Nucleus accumbens (tissue), 56 donors: ENCODE measurements around the gene COTL1.
A peak's percentile ranks its signal among the peaks of the same experiment; 100 is the strongest.

ENCODE experiments used
- DNase-seq, 56 donors: peaks; one replicate each; lab custom pipeline; 2025; lab: John Stamatoyannopoulos, UW

The COTL1 gene

DNA sequence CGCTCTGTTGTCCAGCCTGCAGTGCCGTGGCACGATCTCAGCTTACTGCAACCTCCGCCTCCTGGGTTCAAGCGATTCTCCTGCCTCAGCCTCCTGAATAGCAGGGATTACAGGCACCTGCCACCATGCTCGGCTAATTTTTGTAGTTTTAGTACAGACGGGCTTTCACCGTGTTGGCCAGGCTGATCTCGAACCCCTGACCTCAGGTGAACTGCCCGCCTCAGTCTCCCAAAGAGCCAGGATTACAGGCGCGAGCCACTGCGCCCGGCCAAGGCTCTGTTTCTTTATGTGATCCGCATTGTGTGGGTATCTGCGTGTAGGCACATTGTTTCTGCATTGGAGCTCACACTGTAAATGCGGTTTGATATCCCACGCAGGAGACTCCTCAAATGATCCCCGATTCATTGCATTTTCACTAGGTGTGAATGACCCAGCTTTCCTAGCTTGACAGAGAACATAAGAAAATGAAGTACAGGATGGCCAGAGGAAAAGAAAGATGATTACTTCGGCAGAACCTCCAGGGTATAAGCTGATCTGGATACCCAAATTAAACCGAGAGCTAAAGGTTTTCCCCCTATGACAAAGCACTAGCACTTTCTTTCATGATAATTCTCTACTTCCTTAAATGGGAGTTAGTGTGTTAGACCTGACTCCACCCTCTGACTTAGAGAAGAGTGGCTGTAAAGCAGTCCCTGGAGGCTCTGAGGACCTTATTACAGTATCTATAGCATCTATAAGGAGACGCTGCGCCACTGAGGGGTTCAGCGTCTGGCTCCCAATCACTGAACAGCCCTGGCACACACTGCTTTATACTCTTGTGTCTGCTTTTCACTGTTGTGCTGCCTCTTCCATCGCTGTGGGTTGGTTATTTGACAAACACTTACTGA is 17.3 kb downstream of the COTL1 start:
- DNase-seq, result no peak

DNA sequence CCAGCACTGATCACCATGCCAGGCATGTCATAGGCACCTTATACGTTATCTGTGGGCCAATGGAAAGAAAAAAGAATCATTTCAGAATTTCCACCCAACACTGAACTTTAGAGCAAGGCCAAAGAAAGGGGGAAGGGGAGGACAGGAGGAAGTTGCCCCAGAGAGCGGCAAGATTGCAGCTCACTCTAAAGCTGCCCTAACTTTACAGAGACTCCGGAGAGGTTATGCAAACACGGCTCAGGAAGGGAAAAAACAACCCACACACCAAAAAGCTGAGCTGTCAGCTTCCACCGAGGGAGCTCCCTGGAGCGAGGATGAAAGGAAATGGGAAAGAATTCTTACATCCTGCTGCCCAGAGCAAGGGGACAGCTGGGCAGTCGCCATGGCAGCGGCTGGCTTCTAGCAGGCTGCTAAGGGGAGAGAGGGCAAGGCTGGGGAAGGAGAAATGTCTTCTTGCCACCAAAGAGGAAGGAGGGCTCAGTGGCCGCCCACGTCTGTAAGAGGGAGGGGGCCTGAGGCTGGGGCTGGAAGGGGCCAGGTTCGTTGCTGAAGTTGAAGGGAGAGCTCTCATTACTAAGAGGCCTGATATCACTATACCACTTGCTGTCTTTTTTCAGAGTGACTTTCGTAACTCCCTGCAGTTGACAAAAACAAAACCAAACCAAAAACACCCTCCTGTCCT is 18.2 kb downstream of the COTL1 start:
- DNase-seq, result peak in 39 of 56 donors; percentile 13 to 73 (median 40)

DNA sequence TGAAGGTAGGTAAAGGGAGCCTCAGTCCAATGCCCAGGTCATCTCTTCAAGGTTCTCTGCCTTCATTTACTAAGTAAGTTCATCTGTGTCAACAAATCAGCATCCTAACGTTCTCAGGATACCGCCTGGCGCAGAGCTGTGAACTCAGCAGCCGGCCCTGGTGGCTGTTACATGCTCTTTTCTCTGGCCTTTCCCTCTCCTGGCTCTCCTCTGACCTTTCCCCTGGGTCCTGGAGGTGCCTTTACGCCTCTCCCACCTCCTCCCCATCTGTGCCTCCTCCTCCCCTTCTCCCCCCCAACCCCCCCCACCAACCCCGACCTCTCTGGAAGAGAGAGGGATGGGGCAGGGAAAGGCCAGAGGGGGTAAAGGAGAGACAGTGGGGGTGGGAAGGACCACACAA is 19.5 kb downstream of the COTL1 start:
- DNase-seq, result no peak

DNA sequence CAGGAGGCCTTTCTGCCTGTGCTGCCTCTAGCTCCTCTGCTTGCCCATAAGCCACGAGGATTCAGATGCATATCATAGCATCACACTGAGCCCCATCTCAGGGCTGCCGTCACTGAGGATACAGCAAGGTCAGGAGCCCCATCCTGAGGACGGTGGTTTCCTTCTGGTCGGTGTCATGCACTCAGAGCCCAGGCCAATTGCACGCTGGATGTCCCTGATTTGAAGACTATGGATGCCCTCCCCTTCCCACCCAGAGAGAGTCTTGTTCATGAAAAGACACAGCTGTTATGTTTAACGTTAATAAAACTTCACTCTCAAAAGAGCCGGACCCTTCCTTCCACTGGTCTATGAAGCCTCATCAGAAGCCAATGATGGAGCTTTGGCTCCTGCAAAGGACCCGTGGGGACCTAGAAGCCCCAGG is 19.9 kb downstream of the COTL1 start:
- DNase-seq, result no peak

DNA sequence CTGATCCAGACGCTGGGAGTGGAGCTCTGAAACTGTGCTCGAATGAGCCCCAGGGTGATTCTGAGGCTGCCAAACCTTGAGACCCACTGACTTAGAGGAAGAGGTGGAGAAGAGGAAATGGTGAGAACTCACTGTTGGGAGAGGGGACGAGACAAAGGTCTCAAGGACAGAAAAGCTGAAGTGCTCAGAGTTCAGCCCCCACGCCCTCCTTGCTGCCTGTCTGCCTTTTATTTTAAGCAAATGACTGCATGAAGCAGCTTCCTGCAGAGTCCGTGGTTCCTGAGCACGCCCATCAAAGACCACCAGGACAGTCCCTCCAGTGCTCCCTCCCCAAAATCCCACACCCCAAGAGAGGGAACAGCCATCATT is 20.4 kb downstream of the COTL1 start:
- DNase-seq, result peak in 1 of 56 donors; percentile 11

DNA sequence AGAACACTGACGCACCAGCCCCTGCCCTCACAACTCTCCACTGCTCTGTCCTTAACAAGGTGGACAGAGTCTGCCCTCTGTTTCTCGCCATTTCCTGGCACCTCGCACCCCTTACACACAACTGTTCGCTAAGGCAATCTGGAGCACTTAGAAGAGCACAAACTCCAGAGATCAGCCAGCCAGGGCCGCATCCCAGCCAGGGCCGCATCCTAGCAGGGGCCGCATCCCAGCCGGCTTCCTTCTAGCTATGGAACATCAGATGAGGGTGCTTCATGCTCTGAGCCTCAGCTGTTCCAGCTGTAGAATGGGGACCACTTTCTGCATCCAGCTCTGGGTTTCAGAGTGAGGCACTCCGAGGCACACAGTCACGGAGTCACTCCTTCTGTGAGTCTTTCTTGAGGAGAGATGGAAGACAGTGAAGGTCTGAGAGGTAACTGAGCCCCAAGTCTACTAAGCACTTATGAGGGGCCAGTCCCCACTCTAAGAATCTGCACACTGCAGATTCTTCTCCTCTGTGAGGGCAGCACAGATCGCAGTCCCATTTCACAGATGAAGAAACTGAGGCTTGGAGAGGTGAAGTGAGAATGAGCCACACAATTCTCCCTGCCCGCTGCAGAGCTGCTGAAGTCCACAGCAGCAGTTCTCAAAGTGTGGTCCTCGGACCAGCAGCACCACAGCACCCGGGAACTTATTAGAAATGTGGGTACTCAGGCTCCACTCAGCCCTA is 20.9 kb downstream of the COTL1 start:
- DNase-seq, result no peak

DNA sequence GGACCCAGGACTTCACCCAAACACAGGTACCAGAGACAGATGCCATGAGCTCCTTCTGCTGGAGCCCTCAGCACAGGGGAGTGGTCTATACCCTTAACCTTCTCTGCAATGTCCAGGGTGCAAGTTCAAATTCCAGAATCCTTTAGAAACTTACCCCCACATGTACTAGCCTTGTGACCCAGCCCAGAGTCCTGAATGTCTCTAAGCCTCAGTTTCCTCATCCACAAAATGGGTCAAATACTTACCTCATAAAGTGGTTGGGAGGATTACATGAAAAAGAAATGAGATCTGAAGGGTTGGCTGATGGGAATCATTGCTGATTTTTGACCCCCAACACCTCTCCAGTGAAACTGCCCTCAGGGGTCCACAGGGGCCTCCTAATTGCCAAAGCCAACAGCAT is 21.7 kb downstream of the COTL1 start:
- no peak for DNase-seq

DNA sequence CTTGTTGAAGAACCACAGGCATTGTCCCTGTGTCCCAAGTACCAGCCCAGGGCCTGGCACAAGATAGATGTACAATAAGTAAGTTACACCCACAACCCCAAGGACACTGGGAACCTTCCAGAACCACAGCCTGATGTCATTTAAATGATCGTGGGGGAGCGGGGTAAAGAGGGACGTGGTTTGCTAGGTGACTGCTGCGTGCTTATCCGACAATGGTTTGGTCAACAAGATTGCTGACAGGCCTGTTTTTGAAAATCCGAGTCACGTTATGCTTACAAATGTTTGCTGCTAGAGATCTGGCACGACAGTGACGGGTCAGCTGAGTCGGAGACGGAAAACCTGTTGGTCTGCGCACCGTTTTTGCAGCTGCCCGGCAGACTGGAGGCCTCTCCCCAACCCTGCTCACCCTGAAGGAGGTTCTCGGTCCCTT is 22.8 kb downstream of the COTL1 start:
- DNase-seq, result no peak

DNA sequence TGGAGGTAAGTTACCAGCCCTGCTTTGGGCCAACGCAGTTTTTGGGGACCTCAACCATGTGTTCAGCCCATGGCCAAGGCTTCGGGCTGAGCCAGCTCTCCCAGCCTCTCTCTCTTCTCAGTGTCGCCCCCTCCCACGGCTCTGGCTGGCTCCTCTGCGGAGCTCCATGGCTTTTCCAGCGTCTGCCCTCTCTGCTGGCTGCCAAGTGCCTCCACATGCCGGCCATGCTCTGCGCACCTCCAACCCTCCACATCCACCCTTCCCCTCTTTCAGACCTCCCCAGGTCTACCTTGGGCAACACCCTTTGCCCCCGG is 23.2 kb downstream of the COTL1 start:
- no peak for DNase-seq

DNA sequence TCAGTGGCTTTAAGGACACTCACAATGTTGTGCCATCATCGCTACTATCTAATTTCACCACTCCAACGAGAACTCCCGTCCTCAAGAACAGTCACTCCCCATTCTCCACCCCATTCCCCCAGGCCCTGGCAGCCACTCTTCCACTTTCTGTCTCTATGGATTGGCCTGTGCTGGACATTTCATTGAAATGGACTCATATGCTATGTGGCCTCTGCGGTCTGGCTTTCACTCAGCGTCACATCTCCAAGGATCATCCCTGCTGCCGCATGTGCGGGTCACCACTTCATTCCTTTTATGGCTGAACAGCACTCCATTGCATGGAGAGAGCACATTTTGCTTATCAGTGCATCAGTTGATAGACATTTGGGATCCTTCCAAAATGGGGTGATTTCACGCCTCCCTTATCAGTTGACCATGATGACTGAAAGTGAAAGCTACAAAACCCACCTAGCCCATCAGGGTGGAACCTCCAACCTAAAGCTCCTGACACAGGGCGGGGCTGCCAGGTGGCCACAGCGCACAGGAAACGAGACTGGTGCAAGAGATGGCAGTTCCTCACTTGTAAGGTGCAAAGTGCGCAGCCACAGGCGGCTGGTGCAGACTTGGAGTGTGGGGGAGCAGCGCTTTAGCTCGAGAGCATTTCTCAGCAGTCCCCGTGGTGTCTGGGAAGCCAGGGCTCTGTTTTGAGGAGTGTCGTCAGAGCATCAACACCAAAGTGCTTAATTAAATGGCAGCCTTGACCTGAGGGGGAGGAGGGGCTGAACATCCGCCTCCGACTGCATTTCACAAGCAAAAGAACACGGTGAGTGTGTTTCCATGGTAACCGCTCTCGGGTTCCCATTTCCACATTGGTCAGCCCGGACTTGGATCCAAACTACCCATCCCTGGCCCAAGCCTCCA is 23.8 kb downstream of the COTL1 start:
- peak in 31 of 56 donors; percentile 18 to 75 (median 45) for DNase-seq

DNA sequence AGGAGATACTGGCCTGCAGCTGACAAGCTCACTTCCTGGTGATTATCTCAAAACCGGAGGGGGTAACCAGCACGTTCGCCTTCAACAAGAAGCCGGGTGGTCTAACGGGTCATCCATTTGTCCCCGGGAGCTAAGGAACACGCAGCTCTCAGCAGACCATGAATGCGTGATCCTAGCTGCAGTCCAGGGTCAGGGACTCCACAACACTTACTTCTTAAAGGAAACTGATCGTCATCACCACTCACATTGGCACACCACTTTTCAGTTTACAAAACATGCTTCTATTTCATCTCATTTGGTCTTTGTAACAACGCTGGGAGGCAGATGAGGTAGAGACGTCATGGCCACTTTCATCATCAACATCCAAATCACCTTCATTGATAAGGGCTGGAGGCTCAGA is 25.2 kb downstream of the COTL1 start:
- DNase-seq, result no peak

DNA sequence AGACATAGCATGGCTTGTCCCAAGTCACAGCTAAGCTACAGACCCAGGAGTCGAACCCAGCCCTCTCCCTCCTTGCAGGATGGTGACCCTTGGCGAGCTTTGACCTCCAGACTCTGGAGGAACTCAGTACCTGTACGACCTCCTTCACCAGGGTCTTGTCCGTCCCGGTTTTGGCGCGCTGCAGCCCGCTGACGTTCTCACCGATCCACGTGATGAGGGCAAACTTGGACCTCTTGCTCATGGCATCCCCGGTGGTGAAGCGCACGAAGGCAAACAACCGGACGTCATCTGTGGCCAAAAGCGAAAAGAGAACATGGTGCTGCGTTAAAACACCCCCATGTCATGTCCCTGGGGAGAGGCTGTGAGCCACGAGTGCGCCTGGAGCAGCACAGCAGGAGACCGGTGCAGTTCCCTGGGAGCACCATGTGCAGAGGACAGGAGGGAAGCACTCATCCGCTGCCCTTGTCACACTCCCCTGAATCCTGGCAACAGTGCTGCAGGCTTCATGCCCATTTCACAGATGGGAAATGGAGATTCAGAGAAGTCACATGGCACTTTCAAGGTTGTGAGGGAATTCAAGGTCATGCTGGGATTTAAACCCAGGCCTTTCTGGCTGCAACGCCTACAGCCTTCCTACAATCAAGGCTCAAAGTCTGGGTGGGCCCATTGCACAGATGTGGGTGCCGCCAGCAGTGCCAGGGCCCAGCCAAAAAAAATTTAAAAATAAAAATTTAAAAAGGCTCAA is 27.7 kb downstream of the COTL1 start:
- no peak for DNase-seq

DNA sequence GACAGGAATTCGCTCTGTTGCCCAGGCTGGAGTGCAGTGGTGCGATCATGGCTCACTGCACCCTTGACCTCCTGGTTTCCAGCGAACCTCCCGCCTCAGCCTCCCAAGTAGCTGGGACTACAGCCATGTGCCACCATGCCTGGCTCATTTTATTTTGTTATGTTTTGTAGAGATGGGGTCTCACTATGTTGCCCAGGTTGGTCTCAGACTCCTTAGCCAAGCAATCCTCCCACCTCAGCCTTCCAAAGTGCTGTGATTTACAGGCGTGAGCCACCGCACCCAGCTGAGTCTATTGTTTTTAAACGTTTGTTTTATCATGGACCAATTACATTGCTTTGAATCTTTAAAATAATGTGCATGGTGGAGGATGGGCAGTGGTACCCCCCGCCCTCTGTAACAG is 28.9 kb downstream of the COTL1 start:
- no peak for DNase-seq

DNA sequence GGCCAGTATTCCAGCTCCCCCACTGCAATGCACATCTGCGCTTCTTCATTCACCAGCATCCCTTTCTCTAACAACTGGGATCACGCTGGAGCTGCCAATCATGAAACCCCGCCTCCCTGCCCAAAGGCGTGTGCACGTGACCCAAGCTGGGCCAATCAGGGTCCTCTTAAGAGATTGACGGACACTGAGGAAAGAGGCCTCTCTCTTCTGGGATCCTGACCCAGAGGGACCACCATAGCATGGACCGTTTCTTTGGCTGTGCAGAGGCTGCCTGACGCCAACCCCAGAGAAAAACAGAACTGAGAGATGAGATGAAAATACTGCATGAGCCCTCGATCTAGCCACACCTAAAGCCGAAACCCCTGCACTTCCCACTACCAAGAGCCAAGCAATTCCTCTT is 32.0 kb downstream of the COTL1 start:
- DNase-seq, result peak in 50 of 56 donors; percentile 21 to 82 (median 63)

DNA sequence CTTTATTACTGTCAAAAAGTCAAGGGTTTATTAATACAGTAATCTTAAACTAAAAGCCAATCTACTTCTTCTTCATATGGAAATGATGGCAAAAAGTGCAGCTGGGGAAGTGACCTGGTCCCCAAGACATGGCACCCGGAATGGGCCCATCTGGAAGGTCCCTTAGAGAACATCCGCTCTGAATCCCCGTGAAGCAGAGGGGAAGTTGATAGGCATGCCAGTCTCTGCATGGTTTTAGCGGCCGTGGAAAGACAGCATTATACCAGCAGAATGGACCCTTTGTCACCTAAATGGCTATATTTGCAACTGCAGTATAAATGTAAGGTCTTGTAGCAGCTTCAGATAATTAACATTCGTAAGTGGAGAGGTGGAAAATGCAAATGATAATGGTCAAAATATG is 32.4 kb downstream of the COTL1 start:
- DNase-seq, result no peak

DNA sequence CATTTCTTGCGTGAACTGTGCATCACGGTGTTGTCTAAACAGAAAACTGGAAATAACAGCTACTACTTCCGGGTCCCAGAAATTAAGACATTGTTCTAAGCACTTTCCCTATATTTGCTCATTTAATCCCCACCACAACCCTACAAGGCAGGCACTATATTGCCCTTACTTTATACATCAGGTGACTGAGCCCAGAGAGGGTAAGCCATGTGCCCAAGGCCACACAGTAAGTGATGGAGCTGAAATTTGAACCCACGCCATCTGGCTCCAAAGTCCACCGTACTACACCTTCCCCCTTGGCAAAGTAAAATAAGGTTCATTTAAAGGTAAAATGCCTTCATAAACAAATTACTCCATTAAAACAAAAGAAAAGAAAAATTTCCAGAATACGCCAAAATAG is 33.2 kb downstream of the COTL1 start:
- DNase-seq, result no peak

DNA sequence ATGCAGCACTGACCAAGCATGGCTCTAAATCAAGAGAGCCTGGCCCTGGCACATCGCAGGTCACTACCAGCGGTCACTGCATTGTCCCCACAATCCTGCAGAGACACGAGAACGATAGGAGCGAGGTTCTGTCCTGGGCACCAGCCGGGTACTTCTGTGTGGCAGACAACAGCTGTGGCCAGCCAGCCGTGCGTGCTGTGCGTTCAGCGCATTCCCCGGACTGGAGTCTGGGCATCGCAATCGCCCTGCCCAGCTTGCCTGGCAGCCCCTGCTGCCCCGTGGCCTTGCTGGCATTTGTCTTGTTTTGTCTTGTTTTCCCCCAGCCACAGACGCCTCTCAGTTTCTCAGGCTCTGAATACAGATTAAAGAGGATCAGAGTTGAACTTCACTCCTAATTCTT is 33.9 kb downstream of the COTL1 start:
- peak in 43 of 56 donors; percentile 17 to 80 (median 52) for DNase-seq

DNA sequence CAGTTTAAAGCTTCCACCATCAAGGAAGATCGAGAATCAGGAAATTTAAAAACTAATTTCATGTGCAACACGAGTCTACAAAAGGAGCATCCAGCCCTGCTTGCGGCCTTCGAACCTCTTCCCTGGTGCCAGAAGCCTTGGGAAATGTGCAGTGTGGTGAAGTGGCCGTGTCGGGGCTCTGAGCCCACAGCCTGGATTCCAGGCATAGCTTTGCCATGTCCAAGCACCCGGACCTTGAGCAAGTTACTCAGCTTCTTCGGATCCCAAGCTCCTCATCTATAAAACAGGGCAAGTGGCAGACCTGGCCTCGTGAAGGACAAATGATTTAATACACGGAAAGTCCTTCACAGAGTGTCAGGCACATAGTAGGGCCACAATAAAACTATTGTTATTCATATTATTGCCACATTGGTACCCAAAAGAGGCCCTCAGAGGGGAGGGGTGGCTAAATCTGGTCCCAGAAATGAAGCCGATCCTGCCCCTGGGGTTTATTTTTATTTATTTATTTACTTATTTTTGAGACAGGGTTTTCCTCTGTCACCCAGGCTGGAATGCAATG is 34.8 kb downstream of the COTL1 start:
- DNase-seq, result peak in 1 of 56 donors; percentile 6

DNA sequence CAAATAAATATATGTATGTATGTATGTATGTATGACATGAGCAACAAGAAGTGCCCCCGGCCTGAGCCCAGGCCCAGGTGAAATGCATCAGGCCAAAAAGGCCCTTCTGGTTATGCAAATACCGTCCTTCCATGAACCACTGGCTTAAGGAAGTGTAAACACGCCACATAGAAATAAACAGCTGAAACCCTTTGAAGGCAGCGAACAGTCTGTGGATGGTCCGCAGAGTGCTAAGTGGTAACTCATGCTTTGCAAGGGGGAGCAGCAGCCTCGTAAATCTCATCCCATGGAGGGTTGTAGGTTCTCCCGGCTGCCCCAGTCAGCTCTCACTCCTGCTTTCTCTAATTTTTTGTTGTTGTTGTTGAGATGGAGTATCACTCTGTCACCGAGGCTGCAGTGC is 36.7 kb downstream of the COTL1 start:
- no peak for DNase-seq
